ENCODE data around the gene TSPAN18. TPM values are rescaled to one million over a fixed set of nuclear protein-coding genes. Genes with fewer than 3 reads are reported as not detected.

Gene TSPAN18
- total and polyA plus RNA-seq, 2 experiments from 2014 or later: 6.0 to 10.6 TPM

DNA sequence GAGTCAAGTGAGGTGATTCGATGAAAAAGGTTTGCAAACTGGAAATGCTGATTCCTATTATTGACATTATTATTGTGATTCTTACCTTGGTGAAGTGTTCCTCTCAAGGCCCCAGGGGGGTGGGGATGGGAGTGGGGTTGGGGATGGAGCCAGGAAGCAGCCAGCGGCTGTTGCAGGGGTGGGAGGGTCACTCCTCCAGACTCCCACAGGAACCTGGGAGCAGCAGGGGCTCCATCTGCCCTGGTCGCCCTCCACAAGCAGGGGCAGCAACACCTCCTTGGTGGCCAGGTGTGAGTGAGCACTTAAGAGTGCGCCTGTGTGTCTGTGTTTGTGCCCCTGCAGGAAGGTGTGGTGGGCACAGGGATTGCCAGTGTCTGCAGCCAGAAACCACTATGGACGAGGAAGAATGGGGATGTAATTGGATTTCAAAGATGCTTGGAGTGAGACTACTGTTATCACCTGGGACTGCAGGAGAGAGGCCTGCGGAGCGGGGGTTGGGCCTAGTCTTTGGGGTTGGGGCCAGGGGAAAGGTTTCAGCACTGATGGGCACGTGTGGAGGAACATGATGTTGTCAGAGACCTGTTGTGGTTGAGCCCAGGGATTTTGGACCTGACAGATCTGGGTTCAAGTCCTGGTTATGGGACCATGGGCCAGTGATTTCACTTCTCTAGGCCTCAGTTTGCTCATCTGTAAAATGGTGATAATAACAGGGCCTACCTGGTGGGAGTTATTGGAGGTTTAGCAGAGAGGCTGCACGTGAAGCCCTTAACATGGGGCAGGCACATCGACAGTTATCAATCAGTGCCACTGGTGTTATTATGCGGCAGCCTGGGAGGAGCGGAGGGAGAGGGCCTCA, 227.5 kb downstream of the TSPAN18 start (continued):
- TF ChIP-seq, protein P1, sequence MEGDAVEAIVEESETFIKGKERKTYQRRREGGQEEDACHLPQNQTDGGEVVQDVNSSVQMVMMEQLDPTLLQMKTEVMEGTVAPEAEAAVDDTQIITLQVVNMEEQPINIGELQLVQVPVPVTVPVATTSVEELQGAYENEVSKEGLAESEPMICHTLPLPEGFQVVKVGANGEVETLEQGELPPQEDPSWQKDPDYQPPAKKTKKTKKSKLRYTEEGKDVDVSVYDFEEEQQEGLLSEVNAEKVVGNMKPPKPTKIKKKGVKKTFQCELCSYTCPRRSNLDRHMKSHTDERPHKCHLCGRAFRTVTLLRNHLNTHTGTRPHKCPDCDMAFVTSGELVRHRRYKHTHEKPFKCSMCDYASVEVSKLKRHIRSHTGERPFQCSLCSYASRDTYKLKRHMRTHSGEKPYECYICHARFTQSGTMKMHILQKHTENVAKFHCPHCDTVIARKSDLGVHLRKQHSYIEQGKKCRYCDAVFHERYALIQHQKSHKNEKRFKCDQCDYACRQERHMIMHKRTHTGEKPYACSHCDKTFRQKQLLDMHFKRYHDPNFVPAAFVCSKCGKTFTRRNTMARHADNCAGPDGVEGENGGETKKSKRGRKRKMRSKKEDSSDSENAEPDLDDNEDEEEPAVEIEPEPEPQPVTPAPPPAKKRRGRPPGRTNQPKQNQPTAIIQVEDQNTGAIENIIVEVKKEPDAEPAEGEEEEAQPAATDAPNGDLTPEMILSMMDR (conservative IDR thresholded peaks at IDR 0.05; ENCODE audit: low read depth in 2 of 2): no peak
- TF ChIP-seq, protein P2, sequence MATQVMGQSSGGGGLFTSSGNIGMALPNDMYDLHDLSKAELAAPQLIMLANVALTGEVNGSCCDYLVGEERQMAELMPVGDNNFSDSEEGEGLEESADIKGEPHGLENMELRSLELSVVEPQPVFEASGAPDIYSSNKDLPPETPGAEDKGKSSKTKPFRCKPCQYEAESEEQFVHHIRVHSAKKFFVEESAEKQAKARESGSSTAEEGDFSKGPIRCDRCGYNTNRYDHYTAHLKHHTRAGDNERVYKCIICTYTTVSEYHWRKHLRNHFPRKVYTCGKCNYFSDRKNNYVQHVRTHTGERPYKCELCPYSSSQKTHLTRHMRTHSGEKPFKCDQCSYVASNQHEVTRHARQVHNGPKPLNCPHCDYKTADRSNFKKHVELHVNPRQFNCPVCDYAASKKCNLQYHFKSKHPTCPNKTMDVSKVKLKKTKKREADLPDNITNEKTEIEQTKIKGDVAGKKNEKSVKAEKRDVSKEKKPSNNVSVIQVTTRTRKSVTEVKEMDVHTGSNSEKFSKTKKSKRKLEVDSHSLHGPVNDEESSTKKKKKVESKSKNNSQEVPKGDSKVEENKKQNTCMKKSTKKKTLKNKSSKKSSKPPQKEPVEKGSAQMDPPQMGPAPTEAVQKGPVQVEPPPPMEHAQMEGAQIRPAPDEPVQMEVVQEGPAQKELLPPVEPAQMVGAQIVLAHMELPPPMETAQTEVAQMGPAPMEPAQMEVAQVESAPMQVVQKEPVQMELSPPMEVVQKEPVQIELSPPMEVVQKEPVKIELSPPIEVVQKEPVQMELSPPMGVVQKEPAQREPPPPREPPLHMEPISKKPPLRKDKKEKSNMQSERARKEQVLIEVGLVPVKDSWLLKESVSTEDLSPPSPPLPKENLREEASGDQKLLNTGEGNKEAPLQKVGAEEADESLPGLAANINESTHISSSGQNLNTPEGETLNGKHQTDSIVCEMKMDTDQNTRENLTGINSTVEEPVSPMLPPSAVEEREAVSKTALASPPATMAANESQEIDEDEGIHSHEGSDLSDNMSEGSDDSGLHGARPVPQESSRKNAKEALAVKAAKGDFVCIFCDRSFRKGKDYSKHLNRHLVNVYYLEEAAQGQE (IDR thresholded peaks at IDR 0.05; ENCODE audit: unreplicated experiment): no peak
- TF ChIP-seq, protein P3, sequence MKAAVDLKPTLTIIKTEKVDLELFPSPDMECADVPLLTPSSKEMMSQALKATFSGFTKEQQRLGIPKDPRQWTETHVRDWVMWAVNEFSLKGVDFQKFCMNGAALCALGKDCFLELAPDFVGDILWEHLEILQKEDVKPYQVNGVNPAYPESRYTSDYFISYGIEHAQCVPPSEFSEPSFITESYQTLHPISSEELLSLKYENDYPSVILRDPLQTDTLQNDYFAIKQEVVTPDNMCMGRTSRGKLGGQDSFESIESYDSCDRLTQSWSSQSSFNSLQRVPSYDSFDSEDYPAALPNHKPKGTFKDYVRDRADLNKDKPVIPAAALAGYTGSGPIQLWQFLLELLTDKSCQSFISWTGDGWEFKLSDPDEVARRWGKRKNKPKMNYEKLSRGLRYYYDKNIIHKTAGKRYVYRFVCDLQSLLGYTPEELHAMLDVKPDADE (IDR thresholded peaks at IDR 0.05): no peak
- no peak for TF ChIP-seq STAT1 (IDR thresholded peaks at IDR 0.05; ENCODE audit: unreplicated experiment)

DNA sequence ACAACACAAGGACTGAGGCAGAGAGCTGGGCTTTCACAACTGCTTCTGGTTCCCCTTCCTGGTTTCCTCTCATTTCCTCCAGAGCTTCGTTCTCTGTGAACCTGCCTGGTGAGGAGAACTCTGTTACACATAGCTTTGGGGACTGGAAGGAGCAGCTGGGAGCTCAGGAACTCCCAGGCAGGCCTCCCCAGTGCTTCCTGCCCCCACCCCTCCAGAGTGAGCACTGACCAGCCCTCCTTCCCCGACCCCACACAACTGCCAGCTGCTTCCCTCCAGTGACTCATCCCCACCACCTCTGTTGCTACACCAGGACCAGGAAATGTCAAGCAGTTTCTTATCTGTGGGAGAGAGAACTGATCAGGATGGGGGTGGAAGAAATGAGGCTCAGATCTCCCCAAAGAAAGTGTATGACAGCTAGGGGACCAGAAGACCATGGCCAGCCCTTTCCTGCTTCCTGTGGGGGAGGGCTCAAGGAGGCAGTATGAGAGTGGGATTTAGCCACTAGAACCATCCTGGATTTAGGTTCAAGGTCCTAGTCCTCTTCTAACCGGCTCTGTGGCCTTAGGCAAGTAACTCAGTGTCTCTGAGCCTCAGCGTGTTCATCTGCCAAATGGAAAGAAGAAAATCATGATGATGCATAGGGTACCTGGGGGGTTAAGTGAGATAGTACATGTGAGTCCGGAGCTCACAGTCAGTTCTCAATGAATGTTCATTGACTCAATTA, 228.4 kb downstream of the TSPAN18 start:
- Mint-ChIP-seq H3K27ac (no peak overlapping the region), H3K4me1 (peaks cover 66% of the 10 kb centered on the region), H3K9me3 (no peaks in the 10 kb centered on the region), H3K4me3 (no peak overlapping the region; the same call in 2 of the 3 replicates), H3K27me3 (ENCODE audit: insufficient read depth, low read depth, poor library complexity) (peaks cover 23% of the 10 kb centered on the region), H3K36me3 (ENCODE audit: low read depth) (no peaks in the 10 kb centered on the region)
- Histone ChIP-seq H3K4me2 (peak overlapping the region; percentile 67), H3K27ac (ENCODE audit: low read depth) (no peak overlapping the region), H3F3A (replicated peaks; ENCODE audit: low read depth) (no peaks in the 10 kb centered on the region; the same call in 1 of the 2 replicates), H3K36me3 (ENCODE audit: insufficient read depth) (no peaks in the 10 kb centered on the region), H3K4me3 (no peak overlapping the region), H3K9me2 (ENCODE audit: insufficient read depth) (no peaks in the 10 kb centered on the region), H3K79me2 (replicated peaks; ENCODE audit: insufficient read depth) (no peaks in the 10 kb centered on the region), H2AFZ (no peak overlapping the region), H3K27me3 (ENCODE audit: insufficient read depth) (0 out of 2 replicates have a peak, but pooled peaks cover 7% of the 10 kb centered on the region), H4K20me1 (replicated peaks; ENCODE audit: insufficient read depth) (no peaks in the 10 kb centered on the region), H3K4me1 (ENCODE audit: insufficient read depth) (peaks cover 61% of the 10 kb centered on the region)
- DNase-seq (ENCODE audit: low spot score): no peak
- no peak for ATAC-seq
- TF ChIP-seq, protein P3 (IDR thresholded peaks at IDR 0.05): no peak
- TF ChIP-seq CREB1 (CRISPR knock-in tag; IDR thresholded peaks at IDR 0.05; ENCODE audit: low read depth) (no peak), STAT1 (IDR thresholded peaks at IDR 0.05; ENCODE audit: unreplicated experiment) (no peak), NANOG (IDR thresholded peaks at IDR 0.05; ENCODE audit: borderline replicate concordance) (no peak), ZNF331 (CRISPR knock-in tag; IDR thresholded peaks at IDR 0.05; ENCODE audit: low read depth) (no peak)

All from GM23338 (cell line).